GM18526 (cell line): ENCODE measurements around the gene VARS2.

ENCODE experiments used
- POLR2A ChIP-seq: IDR thresholded peaks from 3 replicates; pipeline ENCODE4 v1.6.1; 2011; ENCODE audit not compliant: insufficient read length; ENCODE audit errors: extremely low read depth

The VARS2 gene

DNA sequence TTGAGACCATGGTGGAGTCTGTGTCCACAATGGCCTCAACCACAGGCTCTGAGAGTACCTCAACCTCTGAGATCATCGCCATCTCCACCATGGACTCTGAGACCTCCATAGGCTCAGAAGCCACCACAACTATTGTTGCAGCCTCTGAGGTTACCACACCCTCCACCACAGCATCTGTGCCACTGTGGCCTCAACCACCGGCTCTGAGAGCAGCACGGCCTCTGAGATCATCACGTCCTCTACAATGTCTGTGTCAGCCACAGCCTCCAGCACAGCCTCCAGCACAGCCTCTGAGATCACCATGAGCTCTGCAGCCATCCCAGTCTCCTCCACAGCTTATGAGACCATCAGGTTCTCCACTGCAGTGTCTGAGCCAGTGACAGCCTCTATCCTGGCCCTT is 50.0 kb downstream of the VARS2 start:
- no peak for TF ChIP-seq POLR2A

DNA sequence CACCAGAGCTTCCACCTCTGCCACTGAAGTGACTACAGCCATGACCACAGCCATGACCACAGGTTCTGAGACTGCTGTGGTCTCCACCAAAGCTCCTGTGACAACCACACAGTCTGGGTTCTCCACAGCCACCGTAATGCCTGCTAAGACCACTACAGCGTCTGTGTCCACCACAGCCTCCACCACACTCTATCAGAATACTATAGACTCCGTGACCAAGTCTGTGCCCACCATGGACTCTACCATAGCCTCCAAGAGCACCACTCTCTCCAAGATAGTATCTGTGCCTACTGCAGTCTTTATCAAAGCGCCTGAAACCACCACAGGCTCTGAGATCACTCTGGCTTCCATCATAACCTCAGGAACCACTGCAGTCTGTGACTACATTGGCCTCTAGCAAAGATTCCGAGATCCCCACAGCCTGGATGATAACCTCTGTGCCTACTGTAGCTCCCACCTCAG is 51.1 kb downstream of the VARS2 start:
- no peak for TF ChIP-seq POLR2A

DNA sequence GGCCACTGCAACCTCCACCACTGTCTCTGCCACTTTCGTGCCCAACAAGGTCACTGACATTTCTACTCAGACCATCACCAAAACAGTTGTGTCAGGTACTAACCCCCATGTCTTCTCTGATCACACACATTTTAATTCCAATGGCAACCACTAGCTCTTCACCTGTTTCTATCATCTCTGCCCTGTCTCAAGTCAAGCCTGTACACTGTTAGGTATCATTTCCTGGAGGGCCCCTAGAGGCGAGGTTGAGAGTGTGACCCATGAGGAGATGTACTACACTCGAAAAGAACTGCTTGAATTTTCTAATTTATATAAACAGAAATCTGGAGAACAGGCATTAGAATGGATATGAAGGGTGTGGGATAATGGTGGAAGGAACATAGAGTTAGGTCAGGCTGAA is 52.1 kb downstream of the VARS2 start:
- no peak for TF ChIP-seq POLR2A

DNA sequence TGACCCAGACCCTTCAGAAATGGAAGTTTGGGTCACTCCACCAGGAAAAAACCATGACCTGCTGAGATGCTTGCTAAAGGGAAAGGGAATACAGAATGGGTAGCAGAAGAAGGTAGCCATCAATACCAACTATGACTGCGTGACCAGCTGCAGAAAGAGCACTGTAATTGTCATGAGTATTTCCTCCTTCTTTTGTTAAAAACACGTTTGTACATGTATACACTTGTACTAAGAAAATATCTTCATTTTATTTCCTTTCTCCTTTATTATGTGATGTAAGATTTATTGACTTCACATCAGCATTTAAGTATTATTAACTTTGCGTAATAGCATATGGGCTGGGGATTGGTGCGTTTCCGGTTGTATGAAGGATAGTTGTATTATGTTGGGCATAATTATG is 56.9 kb downstream of the VARS2 start:
- no peak for TF ChIP-seq POLR2A

DNA sequence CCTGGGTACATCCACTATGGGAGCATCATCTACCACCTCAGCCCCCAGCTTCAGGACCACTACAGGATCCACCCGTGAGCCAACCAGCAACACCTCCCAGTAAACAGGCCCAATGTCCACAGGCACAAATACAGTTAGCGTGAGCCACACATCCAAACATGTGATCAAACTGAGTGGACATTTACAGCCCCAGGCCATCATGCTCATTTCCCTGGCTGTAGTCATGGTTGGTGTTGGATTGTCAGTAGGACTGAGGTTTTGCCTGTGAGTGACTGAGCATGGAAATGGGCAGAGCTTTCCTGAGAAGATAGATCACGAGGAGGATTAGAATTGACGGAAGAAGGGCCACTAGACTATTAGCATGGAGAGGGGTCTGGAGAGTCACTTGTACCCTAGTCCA is 58.8 kb downstream of the VARS2 start:
- no peak for TF ChIP-seq POLR2A

DNA sequence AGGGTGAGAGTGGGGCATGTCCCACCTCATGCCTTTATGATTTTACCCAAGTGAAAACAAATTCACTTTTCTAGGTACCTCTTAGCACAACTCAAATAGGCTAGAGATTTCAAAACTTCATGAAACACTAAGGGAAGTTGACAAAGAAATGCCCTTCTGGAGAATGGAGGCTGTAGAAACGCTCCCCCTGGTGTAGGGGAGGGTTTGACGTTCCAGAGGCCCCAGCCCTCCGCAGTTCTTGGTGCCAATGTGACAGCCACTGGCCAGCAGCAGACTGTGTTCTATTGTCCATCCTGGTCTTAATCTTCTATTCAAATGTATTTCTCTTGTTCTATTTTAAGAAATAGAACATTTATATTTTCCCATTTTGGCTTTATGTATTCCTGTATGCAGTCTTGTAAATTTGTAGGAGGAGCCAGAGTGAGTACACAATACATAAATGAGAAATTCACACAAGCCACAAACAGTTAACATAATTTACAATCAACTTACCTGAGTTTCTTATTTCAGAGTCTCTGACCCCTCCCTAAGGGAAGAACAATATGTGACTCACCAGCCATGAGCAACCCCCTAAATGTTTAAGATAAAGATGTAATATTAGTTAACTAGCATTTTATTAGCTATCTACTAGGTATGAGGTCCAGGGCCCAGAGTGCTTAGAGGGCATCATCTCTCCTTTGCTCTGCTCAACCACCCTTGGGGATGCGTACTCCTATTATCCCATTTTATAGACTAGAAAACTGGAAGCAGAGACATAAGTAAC is 60.6 kb downstream of the VARS2 start:
- no peak for TF ChIP-seq POLR2A
